Peyer's patch (tissue), 4 donors: ENCODE measurements around the gene TRAF2. TPM values are rescaled to one million over a fixed set of nuclear protein-coding genes. Genes with fewer than 3 reads are reported as not detected.

Source experiments
- DNase-seq, 3 donors: peaks; one replicate each; pipeline ENCODE4 v3.0.0-alpha.2; 2017 to 2019
- H3K27ac ChIP-seq, 4 donors: fragments of 200-600 bp; sonication (generic); one replicate each; pipeline ENCODE4 v1.5.1; 2016 to 2019
- H3K27me3 ChIP-seq, 2 donors: fragments of 200-600 bp; sonication (generic); one replicate each; pipeline ENCODE4 v1.5.1; 2019
- H3K36me3 ChIP-seq, 3 donors: fragments of 200-600 bp; sonication (generic); one replicate each; pipeline ENCODE4 v1.5.1; 2016 to 2019
- H3K4me1 ChIP-seq, 4 donors: fragments of 200-600 bp; sonication (generic); one replicate each; pipeline ENCODE4 v1.5.1; 2016 to 2019
- H3K4me3 ChIP-seq, 4 donors: fragments of 200-600 bp; sonication (generic); 1 replicate in 3 of 4; 2 replicates in 1 of 4; pipeline ENCODE4 v1.5.1; 2016 to 2019; ENCODE audit warnings: mild to moderate bottlenecking in 1 of 4
- H3K9me3 ChIP-seq, 4 donors: fragments of 200-600 bp; sonication (generic); one replicate each; pipeline ENCODE4 v1.5.1; 2016 to 2019; ENCODE audit warnings: mild to moderate bottlenecking in 1 of 4
- CTCF ChIP-seq, 6 experiments: fragments of 450-650 bp in 4 of 6; fragments of 200-600 bp in 2 of 6; sonication (generic) in 1 of 6; IDR thresholded peaks; one replicate each; pipeline ENCODE4 v1.5.1; 2017 to 2019; ENCODE audit warnings: antibody characterized with exemption in 6 of 6, mild to moderate bottlenecking in 3 of 6, moderate library complexity in 1 of 6
- POLR2A ChIP-seq, 2 donors: fragments of 450-650 bp; IDR thresholded peaks; one replicate each; pipeline ENCODE4 v1.5.1; 2017; ENCODE audit warnings: antibody characterized with exemption in 2 of 2, mild to moderate bottlenecking in 2 of 2, moderate library complexity in 2 of 2
- total RNA-seq, 4 donors: library from RNA; depleted of rRNA; stranded (reverse); fragments of >200 nt; gene quantifications; one replicate each; pipeline ENCODE4 v1.1.0, GENCODE V29; 2016

TRAF2 gene
- total RNA-seq, 4 donors from 2014 or later = 17.5 to 75.1 (median 22.2) TPM

DNA sequence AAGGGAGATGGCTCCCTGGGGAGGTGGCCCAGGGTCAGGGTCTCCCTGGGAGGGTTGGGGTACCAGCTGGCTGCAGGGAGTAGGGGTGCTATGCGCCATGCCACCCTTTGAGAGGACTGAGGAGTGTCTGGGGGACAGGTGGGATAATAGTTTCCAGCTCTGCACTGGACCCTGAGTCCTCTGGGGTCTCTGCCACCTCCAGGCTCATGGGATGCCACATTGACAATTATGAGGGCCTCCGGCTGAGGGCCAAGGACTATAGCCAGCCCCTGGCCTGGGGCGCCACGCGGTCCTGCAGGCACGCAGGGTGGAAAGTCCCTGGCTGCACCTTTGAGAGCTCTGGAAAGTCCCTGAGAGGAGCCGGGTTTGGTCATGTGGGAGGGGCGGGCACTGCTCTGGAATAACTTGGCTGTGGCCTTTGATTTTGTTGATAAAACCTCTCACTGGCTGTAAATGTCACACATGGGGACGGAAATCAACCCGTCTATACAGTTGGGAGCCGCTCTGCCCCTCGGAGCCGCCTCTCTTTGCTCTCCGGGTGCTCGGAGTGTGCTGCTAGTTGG, 16.0 kb downstream of the TRAF2 start:
- Histone ChIP-seq H3K4me1 (peaks cover 8 to 57% (median 21%) of the 10 kb centered on the region in 4 donors), H3K36me3 (peaks cover 0 to 24% (median 0%) of the 10 kb centered on the region in 3 donors), H3K27ac (peak overlapping the region; percentile 74 to 97 (median 93)), H3K4me3 (peak overlapping the region; percentile 2 to 29 (median 22)), H3K27me3 (no peaks in the 10 kb centered on the region), H3K9me3 (no peaks in the 10 kb centered on the region)
- TF ChIP-seq POLR2A (IDR thresholded peaks at IDR 0.05) (peak; percentile 61 to 88), CTCF (IDR thresholded peaks at IDR 0.05) (peak in 1 of 6 experiments; percentile 2)
- DNase-seq = peak; percentile 70 to 92 (median 91)

DNA sequence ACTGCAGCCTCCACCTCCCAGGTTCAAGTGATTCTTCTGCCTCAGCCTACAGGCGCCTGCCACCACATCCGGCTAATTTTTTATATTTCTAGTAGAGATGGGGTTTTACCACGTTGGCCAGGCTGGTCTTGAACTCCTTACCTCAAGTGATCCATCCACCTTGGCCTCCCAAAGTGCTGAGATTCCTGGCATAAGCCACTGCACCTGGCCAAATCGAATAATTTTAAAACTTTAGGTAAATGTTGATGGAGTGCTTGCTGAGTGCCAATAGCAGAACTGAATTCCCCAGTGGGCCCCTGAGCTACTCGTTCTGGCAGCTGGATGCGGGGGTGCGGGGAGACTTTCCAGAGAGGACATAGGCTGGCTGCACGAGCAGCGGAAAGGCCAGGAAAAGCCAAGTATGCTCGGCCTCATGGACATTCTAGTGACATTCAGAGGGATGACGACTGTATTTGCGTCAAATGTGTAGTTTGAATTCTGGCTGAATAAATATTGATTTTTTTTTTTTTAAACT, 16.8 kb downstream of the TRAF2 start:
- no peaks in the 10 kb centered on the region for H3K9me3 ChIP-seq
- no peaks in the 10 kb centered on the region for H3K27me3 ChIP-seq
- H3K36me3 ChIP-seq = peaks cover 0 to 32% (median 2%) of the 10 kb centered on the region in 3 donors
- TF ChIP-seq CTCF (IDR thresholded peaks at IDR 0.05) (no peak), POLR2A (IDR thresholded peaks at IDR 0.05) (no peak)
- DNase-seq = peak in 2 of 3 donors; percentile 62 to 63
- H3K27ac ChIP-seq = peak overlapping the region; percentile 74 to 97 (median 93)
- no peak overlapping the region for H3K4me3 ChIP-seq
- peaks cover 8 to 57% (median 21%) of the 10 kb centered on the region in 4 donors for H3K4me1 ChIP-seq

- DNase-seq = no peak
- H3K27me3 ChIP-seq = no peaks in the 10 kb centered on the region
- peaks cover 0 to 44% (median 4%) of the 10 kb centered on the region in 3 donors for H3K36me3 ChIP-seq
- peaks cover 4 to 30% (median 19%) of the 10 kb centered on the region in 4 donors for H3K4me1 ChIP-seq
- H3K27ac ChIP-seq = no peak overlapping the region
- H3K4me3 ChIP-seq = no peak overlapping the region
- no peaks in the 10 kb centered on the region for H3K9me3 ChIP-seq
- no peak for TF ChIP-seq CTCF (IDR thresholded peaks at IDR 0.05)
- TF ChIP-seq POLR2A (IDR thresholded peaks at IDR 0.05) = no peak
Measured at GRCh38 chr9:136906266-136906665, 19.9 kb downstream of the TRAF2 start.

GRCh38 chr9:136907011-136907914, 20.9 kb downstream of the TRAF2 start:
- Histone ChIP-seq H3K4me1 (peaks cover 1 to 20% (median 11%) of the 10 kb centered on the region in 4 donors), H3K27ac (no peak overlapping the region), H3K9me3 (no peaks in the 10 kb centered on the region), H3K36me3 (peaks cover 0 to 47% (median 4%) of the 10 kb centered on the region in 3 donors), H3K4me3 (no peak overlapping the region), H3K27me3 (no peaks in the 10 kb centered on the region)
- no peak for DNase-seq
- TF ChIP-seq POLR2A (IDR thresholded peaks at IDR 0.05) (no peak), CTCF (IDR thresholded peaks at IDR 0.05) (no peak)

GRCh38 chr9:136910197-136910900, 24.0 kb downstream of the TRAF2 start:
- Histone ChIP-seq H3K9me3 (no peaks in the 10 kb centered on the region), H3K27me3 (no peaks in the 10 kb centered on the region), H3K4me3 (no peak overlapping the region), H3K4me1 (no peaks in the 10 kb centered on the region), H3K36me3 (peaks cover 0 to 70% (median 4%) of the 10 kb centered on the region in 3 donors), H3K27ac (no peak overlapping the region)
- TF ChIP-seq CTCF (IDR thresholded peaks at IDR 0.05) (no peak), POLR2A (IDR thresholded peaks at IDR 0.05) (no peak)
- DNase-seq = no peak
